ENCODE results near the gene NUDT3. TPM values are rescaled to one million over a fixed set of nuclear protein-coding genes. Genes with fewer than 3 reads are reported as not detected.

NUDT3 gene
- total RNA-seq, result 13.6 and 17.4 TPM in 2 replicates

GRCh38 chr6:34392497-34393190 lies at the start of gene NUDT3:
NUDT3 (minus strand) TSS chr6:34392669; CDS start chr6:34392362, 307 bp downstream.

GRCh38 chr6:34425498-34426410 lies 33.3 kb upstream of the NUDT3 start, which contains the start of gene RPS10:
RPS10 (minus strand) TSS chr6:34426069; CDS start chr6:34425221, 848 bp downstream.

GRCh38 chr6:34248727-34249468 lies 143.6 kb downstream of the NUDT3 start, which contains the start of gene SMIM29:
SMIM29 (minus strand) TSS chr6:34249006; CDS start chr6:34247791, 1,215 bp downstream.

GRCh38 chr6:34236443-34237315 lies 155.8 kb downstream of the NUDT3 start, which contains the start of gene HMGA1:
HMGA1 (plus strand) TSS chr6:34236873; CDS start chr6:34240781, 3,908 bp downstream.

Other genes starting within 250 kb of the NUDT3 start
- under 0.01 TPM in 2 replicates for gene GRM4, start 246.6 kb downstream of the NUDT3 start, total RNA-seq
- gene HMGA1, start 155.8 kb downstream of the NUDT3 start, total RNA-seq, result 259 and 600 TPM in 2 replicates
- 61.8 and 71.2 TPM in 2 replicates for gene SMIM29, start 143.7 kb downstream of the NUDT3 start, total RNA-seq
- gene RPS10, start 33.4 kb upstream of the NUDT3 start, total RNA-seq, result 2,663 and 3,191 TPM in 2 replicates
- not detected in 2 replicates for gene PACSIN1, start 73.4 kb upstream of the NUDT3 start, total RNA-seq
- gene SPDEF, start 163.7 kb upstream of the NUDT3 start, total RNA-seq, result under 0.01 TPM in 1 of 2 replicates, not detected in the other